ENCODE measurements around the gene BNC2.
"Not testable (repeated sequence)": the region's sequence is repeated elsewhere in the genome, so short reads cannot be mapped to it uniquely, and the experiment has no call there.

Gene BNC2

DNA sequence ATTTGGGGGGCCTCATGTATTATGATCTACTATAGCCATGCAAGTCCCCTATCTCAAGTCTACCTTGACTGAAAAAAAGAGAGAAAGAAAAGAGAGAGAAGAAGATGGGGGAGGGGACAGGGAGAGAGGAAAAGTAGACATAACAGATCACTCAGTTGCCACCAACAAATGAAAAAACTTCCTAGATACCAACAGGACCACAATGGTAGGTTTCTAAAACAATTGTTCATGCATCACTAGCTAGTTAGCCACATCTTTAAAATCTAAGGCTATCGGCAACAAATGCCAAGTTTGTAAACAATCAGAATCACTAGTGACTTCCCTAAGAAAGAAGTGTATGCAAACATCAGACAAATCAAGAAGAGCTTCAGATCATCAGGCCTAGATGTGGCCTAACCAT, 328.2 kb downstream of the BNC2 start:
- Histone ChIP-seq H2AFZ (ENCODE audit: low read length) (peak overlapping the region; percentile 45), H3K9me3 (ENCODE audit: insufficient read depth, low read depth, low read length) (no peaks in the 10 kb centered on the region), H4K20me1 (ENCODE audit: insufficient read depth, low read length, poor library complexity, severe bottlenecking) (no peaks in the 10 kb centered on the region), H3K4me1 (ENCODE audit: insufficient read depth, low read length, poor library complexity, severe bottlenecking) (peaks cover 40% of the 10 kb centered on the region), H3K4me3 (ENCODE audit: low read length, poor library complexity, severe bottlenecking) (peak overlapping the region; percentile 46), H3K9ac (ENCODE audit: low read depth, low read length, poor library complexity, severe bottlenecking) (peak overlapping the region; percentile 13), H3F3A (ENCODE audit: low read depth) (peaks cover 6% of the 10 kb centered on the region; the same call in 1 of the 2 replicates), H3K79me2 (ENCODE audit: insufficient read depth, low read length) (no peaks in the 10 kb centered on the region), H3K27me3 (ENCODE audit: insufficient read depth, low read length, poor library complexity, severe bottlenecking) (no peaks in the 10 kb centered on the region), H3K4me2 (ENCODE audit: low read depth, low read length, poor library complexity, severe bottlenecking) (peak overlapping the region; percentile 73), H3K36me3 (ENCODE audit: insufficient read depth, low read length) (no peaks in the 10 kb centered on the region), H3K9me2 (replicated peaks; ENCODE audit: low read depth, low read length) (no peaks in the 10 kb centered on the region)
- TF ChIP-seq, protein P1, sequence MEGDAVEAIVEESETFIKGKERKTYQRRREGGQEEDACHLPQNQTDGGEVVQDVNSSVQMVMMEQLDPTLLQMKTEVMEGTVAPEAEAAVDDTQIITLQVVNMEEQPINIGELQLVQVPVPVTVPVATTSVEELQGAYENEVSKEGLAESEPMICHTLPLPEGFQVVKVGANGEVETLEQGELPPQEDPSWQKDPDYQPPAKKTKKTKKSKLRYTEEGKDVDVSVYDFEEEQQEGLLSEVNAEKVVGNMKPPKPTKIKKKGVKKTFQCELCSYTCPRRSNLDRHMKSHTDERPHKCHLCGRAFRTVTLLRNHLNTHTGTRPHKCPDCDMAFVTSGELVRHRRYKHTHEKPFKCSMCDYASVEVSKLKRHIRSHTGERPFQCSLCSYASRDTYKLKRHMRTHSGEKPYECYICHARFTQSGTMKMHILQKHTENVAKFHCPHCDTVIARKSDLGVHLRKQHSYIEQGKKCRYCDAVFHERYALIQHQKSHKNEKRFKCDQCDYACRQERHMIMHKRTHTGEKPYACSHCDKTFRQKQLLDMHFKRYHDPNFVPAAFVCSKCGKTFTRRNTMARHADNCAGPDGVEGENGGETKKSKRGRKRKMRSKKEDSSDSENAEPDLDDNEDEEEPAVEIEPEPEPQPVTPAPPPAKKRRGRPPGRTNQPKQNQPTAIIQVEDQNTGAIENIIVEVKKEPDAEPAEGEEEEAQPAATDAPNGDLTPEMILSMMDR (conservative IDR thresholded peaks at IDR 0.05; ENCODE audit: low read length) = no peak
- no peak for TF ChIP-seq EZH2phosphoT487 (IDR thresholded peaks at IDR 0.05; ENCODE audit: borderline replicate concordance)

DNA sequence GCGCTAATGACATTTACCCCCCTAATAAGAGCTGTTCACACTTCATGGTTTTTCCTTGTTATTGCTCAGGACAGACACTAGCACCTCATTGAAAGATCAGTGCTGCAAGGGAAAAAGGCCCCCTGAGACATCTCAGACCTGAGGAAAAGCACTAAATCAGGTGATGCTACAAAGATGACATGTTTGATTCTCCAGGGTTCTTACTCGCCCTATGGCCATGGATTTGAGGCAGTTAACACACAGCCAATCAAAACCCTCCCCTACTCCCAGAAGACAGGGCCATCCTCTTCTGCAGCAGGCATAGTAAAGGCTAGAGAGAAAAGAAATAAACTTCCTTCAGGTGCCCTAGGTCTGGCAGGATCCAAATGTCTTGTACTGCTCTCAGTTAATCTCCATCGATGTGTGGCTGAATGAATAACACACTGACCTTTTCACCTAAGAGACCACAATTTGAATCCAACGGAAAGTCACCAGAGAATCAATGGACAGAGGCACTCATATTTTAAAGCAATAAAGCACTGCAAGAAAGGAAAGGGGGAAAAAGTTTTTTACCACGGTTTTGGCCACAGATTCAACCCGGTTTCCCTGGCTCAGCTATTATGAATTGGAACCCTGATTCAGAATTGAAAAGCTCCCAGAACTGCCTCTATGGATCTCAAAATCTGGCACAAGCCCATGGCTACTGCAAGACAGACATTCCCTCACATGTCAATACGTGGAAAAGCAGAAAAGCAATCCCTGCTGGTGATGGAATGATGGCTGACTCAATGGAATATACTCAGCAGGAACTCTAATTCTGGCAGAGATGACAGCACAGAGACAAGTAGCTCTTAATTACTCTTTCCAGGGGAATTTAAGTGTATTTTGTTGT, 329.5 kb downstream of the BNC2 start:
- H3F3A ChIP-seq (ENCODE audit: low read depth) = peaks cover 6% of the 10 kb centered on the region; the same call in 1 of the 2 replicates
- no peaks in the 10 kb centered on the region for H3K27me3 ChIP-seq (ENCODE audit: insufficient read depth, low read length, poor library complexity, severe bottlenecking)
- H3K4me2 ChIP-seq (ENCODE audit: low read depth, low read length, poor library complexity, severe bottlenecking) = peak overlapping the region; percentile 73
- H4K20me1 ChIP-seq (ENCODE audit: insufficient read depth, low read length, poor library complexity, severe bottlenecking) = no peaks in the 10 kb centered on the region
- no peaks in the 10 kb centered on the region for H3K36me3 ChIP-seq (ENCODE audit: insufficient read depth, low read length)
- peak overlapping the region; percentile 13 for H3K9ac ChIP-seq (ENCODE audit: low read depth, low read length, poor library complexity, severe bottlenecking)
- no peaks in the 10 kb centered on the region for H3K9me3 ChIP-seq (ENCODE audit: insufficient read depth, low read depth, low read length)
- peak overlapping the region; percentile 46 for H3K4me3 ChIP-seq (ENCODE audit: low read length, poor library complexity, severe bottlenecking)
- TF ChIP-seq EZH2phosphoT487 (IDR thresholded peaks at IDR 0.05; ENCODE audit: borderline replicate concordance) = no peak
- TF ChIP-seq, protein P1 (conservative IDR thresholded peaks at IDR 0.05; ENCODE audit: low read length) = no peak
- H3K9me2 ChIP-seq (replicated peaks; ENCODE audit: low read depth, low read length) = no peaks in the 10 kb centered on the region
- H2AFZ ChIP-seq (ENCODE audit: low read length) = no peak overlapping the region
- no peaks in the 10 kb centered on the region for H3K79me2 ChIP-seq (ENCODE audit: insufficient read depth, low read length)
- H3K4me1 ChIP-seq (ENCODE audit: insufficient read depth, low read length, poor library complexity, severe bottlenecking) = peaks cover 40% of the 10 kb centered on the region

DNA sequence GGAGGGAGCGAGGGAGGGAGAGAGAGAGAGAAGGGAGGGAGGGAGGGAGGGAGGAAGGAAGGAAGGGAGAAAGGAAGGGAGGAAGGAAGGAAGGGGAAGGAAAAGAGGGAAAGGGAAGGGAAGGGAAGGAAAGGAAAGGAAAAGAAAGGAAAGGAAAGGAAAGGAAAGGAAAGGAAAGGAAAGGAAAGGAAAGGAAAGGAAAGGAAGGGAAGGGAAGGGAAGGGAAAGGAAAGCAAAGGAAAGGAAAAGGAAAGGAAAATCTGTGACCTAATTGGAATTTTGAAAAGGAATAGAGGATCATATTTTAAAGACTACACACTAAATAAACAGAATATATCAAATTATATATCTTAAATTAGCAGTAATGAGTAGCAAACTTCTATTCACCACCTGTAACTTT, 330.8 kb downstream of the BNC2 start:
- peaks cover 36% of the 10 kb centered on the region for H3K4me1 ChIP-seq (ENCODE audit: insufficient read depth, low read length, poor library complexity, severe bottlenecking)
- H3K9me2 ChIP-seq (replicated peaks; ENCODE audit: low read depth, low read length); H2AFZ ChIP-seq (ENCODE audit: low read length); H3K9me3 ChIP-seq (ENCODE audit: insufficient read depth, low read depth, low read length); H3K4me3 ChIP-seq (ENCODE audit: low read length, poor library complexity, severe bottlenecking); H3F3A ChIP-seq (ENCODE audit: low read depth); H3K27me3 ChIP-seq (ENCODE audit: insufficient read depth, low read length, poor library complexity, severe bottlenecking); H3K9ac ChIP-seq (ENCODE audit: low read depth, low read length, poor library complexity, severe bottlenecking); H3K36me3 ChIP-seq (ENCODE audit: insufficient read depth, low read length); H3K4me2 ChIP-seq (ENCODE audit: low read depth, low read length, poor library complexity, severe bottlenecking); H3K79me2 ChIP-seq (ENCODE audit: insufficient read depth, low read length); H4K20me1 ChIP-seq (ENCODE audit: insufficient read depth, low read length, poor library complexity, severe bottlenecking): not testable (repeated sequence)

DNA sequence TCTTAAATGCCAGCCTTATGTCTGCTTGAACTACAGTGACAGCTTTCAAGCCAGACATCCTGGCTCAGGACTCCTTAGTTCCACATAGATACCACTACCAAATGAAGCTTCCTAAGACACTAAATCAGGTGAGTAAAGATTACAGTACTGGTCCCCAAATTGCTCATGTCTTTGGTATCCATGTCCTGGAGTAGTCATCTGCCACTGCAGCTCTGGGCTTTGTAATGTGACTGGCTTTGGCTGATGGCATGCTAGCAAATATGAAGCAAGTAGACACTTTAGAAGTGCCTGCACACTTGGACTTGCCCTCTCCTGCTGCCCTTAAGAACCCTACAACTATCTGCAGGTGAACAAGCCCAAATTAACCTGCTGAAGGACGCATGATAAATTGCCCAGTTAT, 334.9 kb downstream of the BNC2 start:
- Histone ChIP-seq H3K4me1 (ENCODE audit: insufficient read depth, low read length, poor library complexity, severe bottlenecking) (peaks cover 14% of the 10 kb centered on the region), H3K27me3 (ENCODE audit: insufficient read depth, low read length, poor library complexity, severe bottlenecking) (no peaks in the 10 kb centered on the region)

More for the DNA sequence above, 334.9 kb downstream of the BNC2 start:
- no peak overlapping the region for H2AFZ ChIP-seq (ENCODE audit: low read length)
- TF ChIP-seq, protein P1 (conservative IDR thresholded peaks at IDR 0.05; ENCODE audit: low read length) = no peak
- TF ChIP-seq EZH2phosphoT487 (IDR thresholded peaks at IDR 0.05; ENCODE audit: borderline replicate concordance) = no peak
- H3K79me2 ChIP-seq (ENCODE audit: insufficient read depth, low read length) = no peaks in the 10 kb centered on the region
- H3F3A ChIP-seq (ENCODE audit: low read depth) = no peaks in the 10 kb centered on the region
- no peaks in the 10 kb centered on the region for H3K36me3 ChIP-seq (ENCODE audit: insufficient read depth, low read length)
- no peaks in the 10 kb centered on the region for H4K20me1 ChIP-seq (ENCODE audit: insufficient read depth, low read length, poor library complexity, severe bottlenecking)
- no peak overlapping the region for H3K4me2 ChIP-seq (ENCODE audit: low read depth, low read length, poor library complexity, severe bottlenecking)
- H3K4me3 ChIP-seq (ENCODE audit: low read length, poor library complexity, severe bottlenecking) = no peak overlapping the region
- no peaks in the 10 kb centered on the region for H3K9me3 ChIP-seq (ENCODE audit: insufficient read depth, low read depth, low read length)
- H3K9me2 ChIP-seq (replicated peaks; ENCODE audit: low read depth, low read length) = no peaks in the 10 kb centered on the region
- H3K9ac ChIP-seq (ENCODE audit: low read depth, low read length, poor library complexity, severe bottlenecking) = no peak overlapping the region

Data from Loucy (cell line).